ENCODE data around the gene OPTC. TPM values are rescaled to one million over a fixed set of nuclear protein-coding genes. Genes with fewer than 3 reads are reported as not detected.
A peak's percentile ranks its signal among the peaks of the same experiment; 100 is the strongest.

The OPTC gene
- total and polyA plus RNA-seq, 9 donors, result 0.08 TPM; not detected in 8

GRCh38 chr1:203462143-203462542, 31.8 kb upstream of the OPTC start:
- H3K9me3 ChIP-seq, result no peaks in the 10 kb centered on the region
- WGBS, 3 donors, result 96 to 100% (median 100%) methylated on average over 1 of the region's 1 CpG
- no peak overlapping the region for H3K27ac ChIP-seq
- DNase-seq, result peak in 1 of 5 donors; percentile 15
- peaks cover 33% of the 10 kb centered on the region for H3K4me1 ChIP-seq (ENCODE audit: insufficient read depth)
- no peak overlapping the region for H3K4me3 ChIP-seq
- no peaks in the 10 kb centered on the region for H3K27me3 ChIP-seq
- no peak for TF ChIP-seq POLR2A (IDR thresholded peaks at IDR 0.05)
- TF ChIP-seq, protein P1, sequence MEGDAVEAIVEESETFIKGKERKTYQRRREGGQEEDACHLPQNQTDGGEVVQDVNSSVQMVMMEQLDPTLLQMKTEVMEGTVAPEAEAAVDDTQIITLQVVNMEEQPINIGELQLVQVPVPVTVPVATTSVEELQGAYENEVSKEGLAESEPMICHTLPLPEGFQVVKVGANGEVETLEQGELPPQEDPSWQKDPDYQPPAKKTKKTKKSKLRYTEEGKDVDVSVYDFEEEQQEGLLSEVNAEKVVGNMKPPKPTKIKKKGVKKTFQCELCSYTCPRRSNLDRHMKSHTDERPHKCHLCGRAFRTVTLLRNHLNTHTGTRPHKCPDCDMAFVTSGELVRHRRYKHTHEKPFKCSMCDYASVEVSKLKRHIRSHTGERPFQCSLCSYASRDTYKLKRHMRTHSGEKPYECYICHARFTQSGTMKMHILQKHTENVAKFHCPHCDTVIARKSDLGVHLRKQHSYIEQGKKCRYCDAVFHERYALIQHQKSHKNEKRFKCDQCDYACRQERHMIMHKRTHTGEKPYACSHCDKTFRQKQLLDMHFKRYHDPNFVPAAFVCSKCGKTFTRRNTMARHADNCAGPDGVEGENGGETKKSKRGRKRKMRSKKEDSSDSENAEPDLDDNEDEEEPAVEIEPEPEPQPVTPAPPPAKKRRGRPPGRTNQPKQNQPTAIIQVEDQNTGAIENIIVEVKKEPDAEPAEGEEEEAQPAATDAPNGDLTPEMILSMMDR (IDR thresholded peaks at IDR 0.05), result no peak
- no peak for TF ChIP-seq EP300 (IDR thresholded peaks at IDR 0.05)
- intact Hi-C loops (cut with DNase I), result no loop called here
- H3K36me3 ChIP-seq, result no peaks in the 10 kb centered on the region

- DNase-seq, result no peak
- 67 to 83% (median 75%) methylated on average over 6 of the region's 6 CpGs for WGBS, 3 donors
- intact Hi-C loops (cut with DNase I), result no loop called here
- H3K9me3 ChIP-seq, result no peaks in the 10 kb centered on the region
- H3K4me3 ChIP-seq, result no peak overlapping the region
- TF ChIP-seq, protein P1 (IDR thresholded peaks at IDR 0.05), result no peak
- no peak for TF ChIP-seq EP300 (IDR thresholded peaks at IDR 0.05)
- no peak for TF ChIP-seq POLR2A (IDR thresholded peaks at IDR 0.05)
- no peaks in the 10 kb centered on the region for H3K36me3 ChIP-seq
- peaks cover 36% of the 10 kb centered on the region for H3K4me1 ChIP-seq (ENCODE audit: insufficient read depth)
- peak overlapping the region in 1 of 2 donors; percentile 88 for H3K27ac ChIP-seq
- no peaks in the 10 kb centered on the region for H3K27me3 ChIP-seq
These were observed 31.1 kb upstream of the OPTC start for GRCh38 chr1:203462878-203463277.

GRCh38 chr1:203463469-203464062, 30.4 kb upstream of the OPTC start:
- peak; percentile 59 to 71 (median 67) for DNase-seq
- H3K4me3 ChIP-seq, result no peak overlapping the region
- intact Hi-C loops (cut with DNase I), result no loop called here
- WGBS, 3 donors, result 29 to 31% (median 29%) methylated on average over 7 of the region's 7 CpGs
- H3K4me1 ChIP-seq (ENCODE audit: insufficient read depth), result peaks cover 43% of the 10 kb centered on the region
- no peaks in the 10 kb centered on the region for H3K27me3 ChIP-seq
- TF ChIP-seq POLR2A (IDR thresholded peaks at IDR 0.05) (no peak), EP300 (IDR thresholded peaks at IDR 0.05) (no peak)
- TF ChIP-seq, protein P1 (IDR thresholded peaks at IDR 0.05), result no peak
- H3K9me3 ChIP-seq, result no peaks in the 10 kb centered on the region
- no peaks in the 10 kb centered on the region for H3K36me3 ChIP-seq
- peak overlapping the region; percentile 88 for H3K27ac ChIP-seq

DNA sequence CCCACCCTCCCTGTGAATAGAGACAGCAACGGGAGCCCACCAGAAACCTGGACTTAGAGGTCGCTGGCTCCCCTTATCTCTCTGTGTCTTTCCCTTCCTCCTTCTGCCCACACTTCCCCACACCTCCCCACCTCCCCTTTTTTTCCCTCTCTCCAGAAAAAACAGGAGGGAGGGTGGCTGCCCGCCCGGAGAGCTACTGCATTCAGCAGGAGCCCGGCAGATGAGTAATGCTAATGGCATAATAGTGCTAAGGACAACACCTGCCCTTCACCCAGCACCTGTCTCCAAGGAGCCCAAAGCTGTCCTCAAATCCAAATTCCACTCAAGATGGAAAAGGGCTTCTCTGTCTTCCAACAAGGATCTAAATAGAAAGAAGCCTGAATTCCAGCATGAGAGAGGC, 29.7 kb upstream of the OPTC start:
- Histone ChIP-seq H3K4me1 (ENCODE audit: insufficient read depth) (peaks cover 44% of the 10 kb centered on the region), H3K27ac (peak overlapping the region; percentile 88), H3K4me3 (no peak overlapping the region), H3K36me3 (no peaks in the 10 kb centered on the region), H3K9me3 (no peaks in the 10 kb centered on the region), H3K27me3 (no peaks in the 10 kb centered on the region)
- TF ChIP-seq EP300 (IDR thresholded peaks at IDR 0.05) (no peak), POLR2A (IDR thresholded peaks at IDR 0.05) (no peak)
- TF ChIP-seq, protein P1 (IDR thresholded peaks at IDR 0.05), result no peak
- DNase-seq, result peak; percentile 65 to 76 (median 69)
- 11 to 24% (median 23%) methylated on average over 5 of the region's 5 CpGs for WGBS, 3 donors
- intact Hi-C loops (cut with DNase I), result no loop called here

Data from ovary (tissue), 9 donors.